DOHH2 (cell line): Measurements from ENCODE around the gene ZNF512.
"Not testable (repeated sequence)": the region's sequence is repeated elsewhere in the genome, so short reads cannot be mapped to it uniquely, and the experiment has no call there.

Source experiments
- H3F3A ChIP-seq: fragments of 200-600 bp; sonication (generic), shearing (Covaris generic); 2 replicates; pipeline ENCODE4 v1.6.0; 2016; ENCODE audit warnings: antibody characterized with exemption, mild to moderate bottlenecking; ENCODE audit not compliant: control insufficient read depth, insufficient read depth
- H3K27ac ChIP-seq: fragments of 200-600 bp; sonication (generic); 2 replicates; pipeline ENCODE4 v1.5.1; 2014; ENCODE audit warnings: low read depth, mild to moderate bottlenecking, low read length, moderate library complexity
- H3K27me3 ChIP-seq: fragments of 200-600 bp; sonication (generic); 2 replicates; pipeline ENCODE4 v1.6.1; 2014; ENCODE audit warnings: mild to moderate bottlenecking, low read length, mixed read lengths; ENCODE audit not compliant: control insufficient read depth
- H3K36me3 ChIP-seq: fragments of 200-600 bp; sonication (generic); 2 replicates; pipeline ENCODE4 v1.6.1; 2014; ENCODE audit warnings: mild to moderate bottlenecking, low read length, moderate library complexity, mixed read lengths; ENCODE audit not compliant: control insufficient read depth
- H3K4me1 ChIP-seq: fragments of 200-600 bp; sonication (generic); 2 replicates; pipeline ENCODE4 v1.6.1; 2014; ENCODE audit warnings: mild to moderate bottlenecking, low read length, mixed read lengths; ENCODE audit not compliant: control insufficient read depth
- H3K4me2 ChIP-seq: fragments of 200-600 bp; sonication (generic); 2 replicates; pipeline ENCODE4 v1.6.0; 2014; ENCODE audit warnings: mild to moderate bottlenecking, low read length, moderate library complexity
- H3K4me3 ChIP-seq: fragments of 200-600 bp; sonication (generic); 2 replicates; pipeline ENCODE4 v1.5.1; 2014; ENCODE audit warnings: mild to moderate bottlenecking, low read length, mixed read lengths
- H3K79me2 ChIP-seq: fragments of 200-600 bp; sonication (generic); 2 replicates; pipeline ENCODE4 v1.6.1; 2014; ENCODE audit warnings: mild to moderate bottlenecking, low read length, mixed read lengths; ENCODE audit not compliant: control insufficient read depth
- H3K9me2 ChIP-seq: fragments of 200-600 bp; sonication (generic); replicated peaks from 2 replicates; pipeline ENCODE4 v1.6.1; 2014; ENCODE audit warnings: mild to moderate bottlenecking, low read length, mixed read lengths; ENCODE audit not compliant: control insufficient read depth
- H3K9me3 ChIP-seq: fragments of 200-600 bp; sonication (generic); 2 replicates; pipeline ENCODE4 v1.6.1; 2014; ENCODE audit warnings: antibody characterized with exemption, low read length, mixed read lengths; ENCODE audit not compliant: control insufficient read depth, insufficient read depth
- H4K20me1 ChIP-seq: fragments of 200-600 bp; sonication (generic); 2 replicates; pipeline ENCODE4 v1.6.0; 2014; ENCODE audit warnings: low read depth, mild to moderate bottlenecking, antibody characterized with exemption, low read length, moderate library complexity; ENCODE audit not compliant: control insufficient read depth, insufficient read depth
- CTCF ChIP-seq: fragments of 200-600 bp; sonication (generic); IDR thresholded peaks from one replicate; pipeline ENCODE4 v1.5.1; 2014; ENCODE audit warnings: antibody characterized with exemption, mild to moderate bottlenecking, low read depth, low read length; ENCODE audit not compliant: poor library complexity, severe bottlenecking
- EZH2phosphoT487 ChIP-seq: fragments of 200-600 bp; sonication (generic); IDR thresholded peaks from 2 replicates; pipeline ENCODE4 v1.6.1; 2017; ENCODE audit warnings: borderline replicate concordance, mild to moderate bottlenecking, antibody characterized with exemption, low read length, moderate library complexity, mixed read lengths

ZNF512 gene

GRCh38 chr2:27551514-27551913 is 31.3 kb upstream of the ZNF512 start:
- no peaks in the 10 kb centered on the region for H3K9me2 ChIP-seq
- H3K27ac ChIP-seq, result no peak overlapping the region
- H3F3A ChIP-seq, result no peaks in the 10 kb centered on the region
- H3K4me2 ChIP-seq, result no peak overlapping the region
- no peak overlapping the region for H3K4me3 ChIP-seq
- no peaks in the 10 kb centered on the region for H3K9me3 ChIP-seq
- H3K36me3 ChIP-seq, result no peaks in the 10 kb centered on the region
- no peaks in the 10 kb centered on the region for H3K4me1 ChIP-seq
- TF ChIP-seq CTCF (no peak), EZH2phosphoT487 (no peak)
- H4K20me1 ChIP-seq, result no peaks in the 10 kb centered on the region
- H3K79me2 ChIP-seq, result no peaks in the 10 kb centered on the region
- H3K27me3 ChIP-seq, result peaks cover 15% of the 10 kb centered on the region

GRCh38 chr2:27552941-27553340 is 29.9 kb upstream of the ZNF512 start:
- Histone ChIP-seq H3K4me2 (no peak overlapping the region), H3K9me3 (no peaks in the 10 kb centered on the region), H3F3A (no peaks in the 10 kb centered on the region), H3K36me3 (no peaks in the 10 kb centered on the region), H4K20me1 (no peaks in the 10 kb centered on the region), H3K27ac (no peak overlapping the region), H3K4me3 (no peak overlapping the region), H3K27me3 (peaks cover 15% of the 10 kb centered on the region), H3K4me1 (no peaks in the 10 kb centered on the region), H3K9me2 (no peaks in the 10 kb centered on the region), H3K79me2 (no peaks in the 10 kb centered on the region)
- no peak for TF ChIP-seq EZH2phosphoT487
- TF ChIP-seq CTCF, result no peak

- peaks cover 15% of the 10 kb centered on the region for H3K27me3 ChIP-seq
- H3F3A ChIP-seq, H3K9me2 ChIP-seq, H3K36me3 ChIP-seq, H3K4me2 ChIP-seq, H3K9me3 ChIP-seq, H4K20me1 ChIP-seq, H3K4me1 ChIP-seq, H3K79me2 ChIP-seq, H3K27ac ChIP-seq, H3K4me3 ChIP-seq: not testable (repeated sequence)
Measured at GRCh38 chr2:27554451-27554850, 28.4 kb upstream of the ZNF512 start.

- Histone ChIP-seq H3K79me2 (no peaks in the 10 kb centered on the region), H3F3A (no peaks in the 10 kb centered on the region; the same call in 1 of the 2 replicates), H3K9me2 (no peaks in the 10 kb centered on the region), H3K4me3 (no peak overlapping the region), H3K4me2 (no peak overlapping the region), H3K27me3 (peaks cover 2% of the 10 kb centered on the region), H3K27ac (no peak overlapping the region), H3K36me3 (no peaks in the 10 kb centered on the region), H3K9me3 (no peaks in the 10 kb centered on the region), H3K4me1 (no peaks in the 10 kb centered on the region), H4K20me1 (no peaks in the 10 kb centered on the region)
- TF ChIP-seq EZH2phosphoT487 (no peak), CTCF (no peak)
Measured at GRCh38 chr2:27559228-27559627, 23.6 kb upstream of the ZNF512 start.
